AG10803 (cell line): Measurements from ENCODE around the gene MPV17.

Experiments
- DNase-seq: peaks from one replicate; pipeline ENCODE4 v3.0.0; 2010; ENCODE audit warnings: low read depth
- H3K4me3 ChIP-seq: 2 replicates; pipeline ENCODE4 v1.5.1; 2011; ENCODE audit warnings: mild to moderate bottlenecking, low read length, control low read depth
- CTCF ChIP-seq: conservative IDR thresholded peaks from 2 replicates; pipeline ENCODE4 v1.5.1; 2011; ENCODE audit warnings: mild to moderate bottlenecking, low read length, control low read depth, inconsistent platforms

Gene MPV17

DNA sequence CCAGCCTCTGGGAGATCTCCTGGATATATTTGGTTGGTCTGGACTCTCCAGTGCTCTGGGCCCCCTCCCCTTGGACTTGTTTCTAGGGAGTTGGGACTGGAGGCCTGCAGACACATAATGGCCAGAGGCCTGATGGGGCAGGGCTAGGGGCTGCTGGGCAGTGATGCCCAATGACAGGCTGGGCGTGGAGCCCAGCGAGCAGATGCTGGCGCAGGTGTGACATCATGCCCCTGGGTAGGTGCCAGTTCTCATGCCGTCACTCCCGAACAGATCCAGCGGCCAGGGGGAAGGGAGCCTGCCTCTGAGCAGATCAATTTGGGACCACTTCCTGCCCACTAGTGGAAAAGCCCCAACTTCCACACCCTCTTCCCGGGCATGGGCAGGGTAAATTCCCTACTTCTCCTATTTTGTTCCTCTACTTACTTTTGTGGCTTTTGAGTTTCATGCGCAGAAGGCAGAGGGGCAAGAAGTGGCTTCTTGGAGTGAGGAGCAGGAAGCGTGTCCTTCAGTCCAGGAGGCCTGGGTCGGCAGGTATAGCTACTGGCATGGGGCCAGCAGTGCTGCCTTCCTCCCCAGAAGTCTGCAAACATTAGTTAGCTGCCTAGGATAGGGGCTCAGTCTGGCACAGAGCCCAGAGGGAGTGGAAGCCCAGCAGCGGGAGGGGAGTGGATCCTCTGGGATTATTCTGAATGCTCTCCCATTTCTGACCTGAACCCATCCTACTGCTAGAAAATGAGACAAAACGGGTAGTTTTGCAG lies 6.1 kb downstream of the MPV17 start:
- no peak overlapping the region for H3K4me3 ChIP-seq
- TF ChIP-seq CTCF = no peak
- no peak for DNase-seq

- TF ChIP-seq CTCF = no peak
- no peak overlapping the region for H3K4me3 ChIP-seq
- no peak for DNase-seq
Observed at GRCh38 chr2:27315122-27315521, 7.8 kb downstream of the MPV17 start.

DNA sequence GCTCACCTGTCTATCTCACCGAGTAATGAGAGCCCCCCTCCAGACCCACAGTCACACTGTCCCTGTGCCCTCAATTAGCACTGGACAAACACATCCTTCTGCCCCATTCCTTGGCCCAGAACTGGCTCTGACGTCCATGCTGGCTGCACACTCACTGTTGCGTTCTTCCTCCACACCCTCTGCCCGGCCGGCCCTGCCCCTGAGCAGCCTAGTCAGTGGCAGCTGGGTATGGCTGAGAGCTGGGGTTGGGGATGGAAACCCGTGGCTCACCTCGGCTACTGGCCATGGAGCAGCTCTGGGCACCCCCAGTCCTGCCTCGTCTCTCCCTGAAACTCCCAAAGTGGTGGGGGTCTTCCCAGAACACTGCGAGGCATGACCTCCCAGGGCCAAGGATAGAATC lies 8.2 kb downstream of the MPV17 start:
- H3K4me3 ChIP-seq = no peak overlapping the region
- no peak for DNase-seq
- TF ChIP-seq CTCF = no peak

- no peak for TF ChIP-seq CTCF
- H3K4me3 ChIP-seq = no peak overlapping the region
- no peak for DNase-seq
Observed at GRCh38 chr2:27313882-27314645, 8.8 kb downstream of the MPV17 start.

DNA sequence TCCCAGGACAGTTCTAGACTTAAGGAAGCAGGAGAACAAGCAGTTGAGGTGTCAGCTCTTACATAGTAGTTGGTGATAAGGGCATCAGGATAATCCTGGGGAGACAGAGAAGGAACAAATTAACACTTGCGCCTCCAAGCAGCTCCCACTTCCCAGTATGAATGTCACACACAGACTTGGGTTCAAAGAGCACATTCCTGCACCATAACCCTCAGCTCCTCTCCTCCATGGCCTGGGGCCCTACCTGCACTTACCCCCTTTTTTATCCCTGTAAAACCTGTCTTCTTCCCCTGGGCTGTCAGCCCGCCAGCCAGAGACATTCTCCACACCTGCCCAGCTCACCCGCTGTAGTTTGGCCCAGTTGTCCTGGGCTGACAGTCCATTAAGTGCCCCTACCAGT lies 10.7 kb downstream of the MPV17 start:
- no peak for DNase-seq
- no peak for TF ChIP-seq CTCF
- H3K4me3 ChIP-seq = no peak overlapping the region

- no peak for TF ChIP-seq CTCF
- H3K4me3 ChIP-seq = no peak overlapping the region
- DNase-seq = no peak
Observed at GRCh38 chr2:27309651-27310050, 13.2 kb downstream of the MPV17 start.
